ENCODE results near the gene SLC9A9. TPM values are rescaled to one million over a fixed set of nuclear protein-coding genes. Genes with fewer than 3 reads are reported as not detected.

SLC9A9 gene
- total RNA-seq, 2 experiments from 2014 or later, result 12.2 TPM

DNA sequence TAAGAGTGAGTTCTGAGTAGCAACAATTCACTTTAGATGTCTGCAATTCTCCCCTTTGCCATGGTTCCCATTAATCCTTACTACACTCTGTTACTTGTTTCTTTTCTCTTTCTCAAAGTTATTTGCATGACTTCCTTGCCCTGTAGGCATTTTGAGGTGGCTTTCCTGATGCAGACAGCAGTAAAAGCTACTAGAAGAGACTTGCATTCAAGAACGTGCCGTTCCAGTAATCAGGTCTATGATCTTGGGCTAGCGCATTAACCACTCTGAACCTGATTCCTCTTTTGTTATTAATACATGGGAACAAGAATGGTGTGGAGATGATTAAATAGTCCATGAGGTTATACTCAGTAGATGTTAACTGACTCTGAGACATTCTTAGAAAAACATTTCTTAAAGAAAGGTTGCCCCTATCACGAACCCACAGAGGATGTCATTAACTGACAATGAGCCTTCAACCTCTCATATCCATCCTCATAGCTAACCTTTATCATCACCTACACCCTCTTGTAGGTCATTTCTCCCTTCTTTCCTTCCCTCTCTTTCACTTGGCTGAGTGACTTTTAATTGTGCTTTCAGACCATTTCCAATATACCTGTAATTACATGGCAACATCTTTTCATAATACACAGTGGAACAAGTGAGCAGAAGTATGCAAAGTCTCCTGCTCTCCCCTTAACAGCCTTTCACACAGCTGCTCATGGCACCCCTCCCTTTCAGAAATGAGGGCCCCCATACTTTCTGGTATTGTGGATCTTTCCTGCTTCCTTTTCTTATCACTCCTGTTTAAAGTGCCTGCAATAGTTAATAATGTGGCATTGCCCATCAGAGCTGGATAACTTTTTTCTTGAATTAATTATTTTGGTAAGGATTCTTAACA, 552.8 kb downstream of the SLC9A9 start:
- Histone ChIP-seq H3K4me3 (ENCODE audit: low read length) (no peak overlapping the region), H3K27ac (ENCODE audit: low read depth in 1 of 2, low read length in 2 of 2) (no peak overlapping the region), H3K27me3 (ENCODE audit: control insufficient read depth in 1 of 2, insufficient read depth in 2 of 2, low read length in 2 of 2) (no peaks in the 10 kb centered on the region), H3K9me3 (ENCODE audit: control insufficient read depth in 1 of 2, insufficient read depth in 1 of 2, low read length in 2 of 2) (no peaks in the 10 kb centered on the region), H3K4me1 (ENCODE audit: insufficient read depth, low read length) (no peaks in the 10 kb centered on the region), H3K36me3 (ENCODE audit: insufficient read depth, low read length) (no peaks in the 10 kb centered on the region)
- POLR2A ChIA-PET, result no interaction called here
- Mint-ChIP-seq H3K27ac (peak overlapping the region; percentile 4), H3K4me1 (ENCODE audit: low read depth) (peaks cover 35% of the 10 kb centered on the region), H3K27me3 (no peaks in the 10 kb centered on the region), H3K36me3 (ENCODE audit: low read depth) (no peaks in the 10 kb centered on the region), H3K9me3 (no peaks in the 10 kb centered on the region), H3K4me3 (peak overlapping the region; percentile 18)
- no peak for ATAC-seq (ENCODE audit: poor library complexity)
- no peak for DNase-seq
- CTCF ChIA-PET, result no interaction called here
- TF ChIP-seq, protein P1, sequence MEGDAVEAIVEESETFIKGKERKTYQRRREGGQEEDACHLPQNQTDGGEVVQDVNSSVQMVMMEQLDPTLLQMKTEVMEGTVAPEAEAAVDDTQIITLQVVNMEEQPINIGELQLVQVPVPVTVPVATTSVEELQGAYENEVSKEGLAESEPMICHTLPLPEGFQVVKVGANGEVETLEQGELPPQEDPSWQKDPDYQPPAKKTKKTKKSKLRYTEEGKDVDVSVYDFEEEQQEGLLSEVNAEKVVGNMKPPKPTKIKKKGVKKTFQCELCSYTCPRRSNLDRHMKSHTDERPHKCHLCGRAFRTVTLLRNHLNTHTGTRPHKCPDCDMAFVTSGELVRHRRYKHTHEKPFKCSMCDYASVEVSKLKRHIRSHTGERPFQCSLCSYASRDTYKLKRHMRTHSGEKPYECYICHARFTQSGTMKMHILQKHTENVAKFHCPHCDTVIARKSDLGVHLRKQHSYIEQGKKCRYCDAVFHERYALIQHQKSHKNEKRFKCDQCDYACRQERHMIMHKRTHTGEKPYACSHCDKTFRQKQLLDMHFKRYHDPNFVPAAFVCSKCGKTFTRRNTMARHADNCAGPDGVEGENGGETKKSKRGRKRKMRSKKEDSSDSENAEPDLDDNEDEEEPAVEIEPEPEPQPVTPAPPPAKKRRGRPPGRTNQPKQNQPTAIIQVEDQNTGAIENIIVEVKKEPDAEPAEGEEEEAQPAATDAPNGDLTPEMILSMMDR (IDR thresholded peaks at IDR 0.05), result no peak
- intact Hi-C loops (cut with DNase I, micrococcal nuclease), result no loop called here

DNA sequence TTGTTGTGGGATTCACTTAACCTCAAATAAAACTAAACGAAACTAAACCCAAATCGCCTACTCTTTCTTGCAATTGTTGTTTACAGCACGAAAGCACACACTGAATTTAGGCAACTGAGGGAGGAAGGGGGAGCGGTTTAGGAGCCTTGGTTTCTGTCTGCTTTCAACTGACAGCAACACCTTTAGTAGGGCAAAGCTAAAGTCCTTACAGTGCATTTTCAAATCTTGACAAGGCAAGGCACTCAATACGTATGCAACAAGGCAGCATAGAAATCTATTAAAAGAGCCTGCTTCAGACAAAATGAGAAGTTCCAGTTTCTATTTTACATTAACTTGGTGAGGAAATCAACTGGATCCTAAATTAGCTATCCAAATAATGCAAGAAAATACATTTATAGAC, 554.1 kb downstream of the SLC9A9 start:
- no peaks in the 10 kb centered on the region for H3K27me3 ChIP-seq (ENCODE audit: control insufficient read depth in 1 of 2, insufficient read depth in 2 of 2, low read length in 2 of 2)
- no peaks in the 10 kb centered on the region for H3K36me3 ChIP-seq (ENCODE audit: insufficient read depth, low read length)
- TF ChIP-seq, protein P1 (IDR thresholded peaks at IDR 0.05), result no peak
- Mint-ChIP-seq H3K4me1 (ENCODE audit: low read depth) (peaks cover 39% of the 10 kb centered on the region), H3K27me3 (no peaks in the 10 kb centered on the region), H3K9me3 (no peaks in the 10 kb centered on the region), H3K36me3 (ENCODE audit: low read depth) (no peaks in the 10 kb centered on the region), H3K27ac (peak overlapping the region; percentile 4), H3K4me3 (peak overlapping the region; percentile 28)
- POLR2A ChIA-PET, result interaction anchor here (1.0 kb wide), 2 partner anchors 55 to 129 kb away, joined by 3 read pairs; no protein-coding TSS in a partner anchor
- intact Hi-C loops (cut with DNase I, micrococcal nuclease), result no loop called here
- CTCF ChIA-PET, result no interaction called here
- H3K27ac ChIP-seq (ENCODE audit: low read depth in 1 of 2, low read length in 2 of 2), result no peak overlapping the region
- no peak overlapping the region for H3K4me3 ChIP-seq (ENCODE audit: low read length)
- no peaks in the 10 kb centered on the region for H3K9me3 ChIP-seq (ENCODE audit: control insufficient read depth in 1 of 2, insufficient read depth in 1 of 2, low read length in 2 of 2)
- ATAC-seq (ENCODE audit: poor library complexity), result peak; percentile 43
- peak in 1 of 14 experiments; percentile 36 for DNase-seq
- H3K4me1 ChIP-seq (ENCODE audit: insufficient read depth, low read length), result no peaks in the 10 kb centered on the region

DNA sequence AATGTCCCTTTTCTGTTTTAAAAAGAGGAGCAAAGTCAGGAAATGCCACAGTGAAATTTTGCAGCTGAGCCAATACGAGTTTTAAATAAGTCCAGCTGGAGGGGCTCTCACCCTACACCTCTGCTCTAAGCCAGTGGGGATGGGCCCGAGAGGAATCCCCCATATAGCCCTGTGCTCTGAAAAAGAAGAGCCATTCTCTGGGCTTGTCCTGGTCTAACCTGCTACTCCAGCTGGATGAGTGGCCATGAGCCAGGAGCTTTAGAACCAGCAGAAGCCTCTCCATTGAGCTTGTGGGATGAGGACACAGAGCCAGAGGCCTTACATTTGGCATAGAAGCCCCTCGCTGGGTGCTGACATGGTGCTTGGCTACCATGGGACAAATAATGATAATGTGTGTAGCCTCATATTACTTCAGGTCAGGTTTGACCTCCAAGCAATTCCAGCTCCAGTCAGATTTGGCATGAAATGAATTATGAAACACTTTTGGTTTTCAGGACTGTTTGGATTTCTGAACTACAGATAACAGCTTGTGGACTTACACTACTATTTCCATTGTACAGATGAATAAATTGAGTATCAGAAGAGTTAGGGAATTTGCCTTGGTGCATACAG, 556.3 kb downstream of the SLC9A9 start:
- intact Hi-C loops (cut with DNase I, micrococcal nuclease), result no loop called here
- TF ChIP-seq, protein P1 (IDR thresholded peaks at IDR 0.05), result no peak
- ChIA-PET CTCF (no interaction called here), POLR2A (no interaction called here)
- Histone ChIP-seq H3K27me3 (ENCODE audit: control insufficient read depth in 1 of 2, insufficient read depth in 2 of 2, low read length in 2 of 2) (no peaks in the 10 kb centered on the region), H3K36me3 (ENCODE audit: insufficient read depth, low read length) (no peaks in the 10 kb centered on the region), H3K4me3 (ENCODE audit: low read length) (no peak overlapping the region), H3K27ac (ENCODE audit: low read depth in 1 of 2, low read length in 2 of 2) (no peak overlapping the region), H3K4me1 (ENCODE audit: insufficient read depth, low read length) (no peaks in the 10 kb centered on the region), H3K9me3 (ENCODE audit: control insufficient read depth in 1 of 2, insufficient read depth in 1 of 2, low read length in 2 of 2) (no peaks in the 10 kb centered on the region)
- Mint-ChIP-seq H3K27me3 (no peaks in the 10 kb centered on the region), H3K4me1 (ENCODE audit: low read depth) (peaks cover 30% of the 10 kb centered on the region), H3K4me3 (no peak overlapping the region), H3K27ac (no peak overlapping the region), H3K9me3 (no peaks in the 10 kb centered on the region), H3K36me3 (ENCODE audit: low read depth) (no peaks in the 10 kb centered on the region)
- no peak for DNase-seq
- no peak for ATAC-seq (ENCODE audit: poor library complexity)

Measured in CD4-positive, alpha-beta T cell (primary cell).